Stomach (tissue), 9 donors: Measurements from ENCODE around the gene GPC6. TPM values are rescaled to one million over a fixed set of nuclear protein-coding genes. Genes with fewer than 3 reads are reported as not detected.
"Not testable (repeated sequence)": the region's sequence is repeated elsewhere in the genome, so short reads cannot be mapped to it uniquely, and the experiment has no call there.

Source experiments
- DNase-seq, 2 donors: peaks; one replicate each; pipeline versions ENCODE4 v3.0.0 to v3.0.0-alpha.2; 2013 to 2019
- H3K27ac ChIP-seq, 5 donors: fragments of 200-600 bp in 4 of 5; sonication (generic) in 4 of 5; one replicate each; pipeline ENCODE4 v1.5.1; 2013 to 2019; ENCODE audit warnings: mild to moderate bottlenecking in 1 of 5, moderate library complexity in 1 of 5
- H3K27me3 ChIP-seq, 3 donors: fragments of 200-600 bp; sonication (generic); one replicate each; pipeline ENCODE4 v1.5.1; 2017 to 2019; ENCODE audit warnings: mixed run types in 1 of 3
- H3K36me3 ChIP-seq, 4 donors: fragments of 200-600 bp; sonication (generic); 1 replicate in 3 of 4; 2 replicates in 1 of 4; pipeline ENCODE4 v1.5.1; 2016 to 2019
- H3K4me1 ChIP-seq, 4 donors: fragments of 200-600 bp; sonication (generic); one replicate each; pipeline ENCODE4 v1.5.1; 2016 to 2019
- H3K4me3 ChIP-seq, 4 donors: fragments of 200-600 bp; sonication (generic) in 3 of 4; one replicate each; pipeline ENCODE4 v1.5.1; 2016 to 2019; ENCODE audit warnings: mild to moderate bottlenecking in 1 of 4
- H3K9me3 ChIP-seq, 4 donors: fragments of 200-600 bp; sonication (generic); one replicate each; pipeline ENCODE4 v1.5.1; 2016 to 2019
- CTCF ChIP-seq, 7 experiments: fragments of 450-650 bp in 4 of 7; fragments of 200-600 bp in 3 of 7; sonication (generic) in 3 of 7; IDR thresholded peaks; one replicate each; pipeline ENCODE4 v1.5.1; 2016 to 2019; ENCODE audit warnings: antibody characterized with exemption in 7 of 7, control low read depth in 2 of 7, mild to moderate bottlenecking in 1 of 7
- EP300 ChIP-seq: sonication (generic); formaldehyde crosslinking; IDR thresholded peaks from one replicate; pipeline ENCODE4 v1.6.1; 2017; ENCODE audit warnings: antibody characterized with exemption
- POLR2A ChIP-seq, 4 donors: fragments of 450-650 bp; IDR thresholded peaks; one replicate each; pipeline ENCODE4 v1.6.1; 2016; ENCODE audit warnings: antibody characterized with exemption in 4 of 4, control low read depth in 2 of 4, mild to moderate bottlenecking in 1 of 4, moderate library complexity in 1 of 4
- POLR2AphosphoS5 ChIP-seq, 3 donors: sonication (generic); formaldehyde crosslinking; IDR thresholded peaks; one replicate each; pipeline ENCODE4 v1.6.1; 2016; ENCODE audit warnings: antibody characterized with exemption in 3 of 3
- WGBS, 5 donors: extraction: QIAGEN DNeasy Blood & Tissue Kit in 3 of 5; methylation state at CpG; one replicate each; pipeline versions ENCODE4 v1.1.5 to v1.1.7; 2013 to 2018; 5-methylcytosine and 5-hydroxymethylcytosine counted together
- intact Hi-C: fragments of 100-400 bp; cut with DNase I; formaldehyde crosslinking; loops from one replicate; pipeline ENCODE4 v1.15.1; 2023; ENCODE audit warnings: low total_unique reads
- polyA plus RNA-seq, 3 donors: library from polyadenylated mRNA; stranded (reverse); fragments of 200-250 nt; gene quantifications; one replicate each; pipeline ENCODE4 v1.2.3, GENCODE V29; 2013
- total RNA-seq, 5 donors: library from RNA; depleted of rRNA; stranded (reverse); fragments of >200 nt; gene quantifications; one replicate each; pipeline versions ENCODE4 v1.1.0 to v1.2.3, GENCODE V29; 2014 to 2016
- donor health status: healthy with polysubstance abuse.
- donor health status: Bipolar disorder and iron deficiency.
- donor health status: healthy.

GPC6 gene
- total and polyA plus RNA-seq, 8 donors: 0.70 to 52.7 (median 5.6) TPM

- TF ChIP-seq POLR2AphosphoS5 (IDR thresholded peaks at IDR 0.05): no peak
- no peak for TF ChIP-seq POLR2A (IDR thresholded peaks at IDR 0.05)
- no peak for TF ChIP-seq EP300
- TF ChIP-seq CTCF (IDR thresholded peaks at IDR 0.05): no peak
- no peak for DNase-seq
Measured at GRCh38 chr13:93473441-93474270, 247.0 kb downstream of the GPC6 start.

GRCh38 chr13:93476175-93476574, 249.6 kb downstream of the GPC6 start:
- peaks cover 0 to 20% (median 10%) of the 10 kb centered on the region in 4 donors for H3K9me3 ChIP-seq
- H3K4me3 ChIP-seq: no peak overlapping the region
- no peaks in the 10 kb centered on the region for H3K27me3 ChIP-seq
- no peak overlapping the region for H3K27ac ChIP-seq
- no peak for DNase-seq
- no peak for TF ChIP-seq POLR2AphosphoS5 (IDR thresholded peaks at IDR 0.05)
- no peak for TF ChIP-seq EP300
- TF ChIP-seq CTCF (IDR thresholded peaks at IDR 0.05): no peak
- TF ChIP-seq POLR2A (IDR thresholded peaks at IDR 0.05): no peak
- no peaks in the 10 kb centered on the region for H3K36me3 ChIP-seq
- 60 to 73% (median 73%) methylated on average over 8 of the region's 8 CpGs for WGBS, 5 donors
- H3K4me1 ChIP-seq: no peaks in the 10 kb centered on the region
- intact Hi-C loops: no loop called here

More at GRCh38 chr13:93473441-93474270, 247.0 kb downstream of the GPC6 start:
- Histone ChIP-seq H3K27ac (no peak overlapping the region), H3K9me3 (peaks cover 0 to 29% (median 10%) of the 10 kb centered on the region in 4 donors), H3K27me3 (no peaks in the 10 kb centered on the region), H3K4me3 (no peak overlapping the region), H3K36me3 (no peaks in the 10 kb centered on the region), H3K4me1 (no peaks in the 10 kb centered on the region)
- intact Hi-C loops: no loop called here
- 74 to 85% (median 75%) methylated on average over 3 to 5 of the region's 5 CpGs for WGBS, 5 donors

- Histone ChIP-seq H3K27ac (no peak overlapping the region), H3K9me3 (peaks cover 0 to 16% (median 8%) of the 10 kb centered on the region in 4 donors), H3K27me3 (no peaks in the 10 kb centered on the region), H3K4me3 (no peak overlapping the region), H3K4me1 (no peaks in the 10 kb centered on the region), H3K36me3 (no peaks in the 10 kb centered on the region)
- no peak for TF ChIP-seq POLR2AphosphoS5 (IDR thresholded peaks at IDR 0.05)
- TF ChIP-seq EP300: no peak
- no peak for TF ChIP-seq CTCF (IDR thresholded peaks at IDR 0.05)
- TF ChIP-seq POLR2A (IDR thresholded peaks at IDR 0.05): no peak
- no peak for DNase-seq
- intact Hi-C loops: no loop called here
Measured at GRCh38 chr13:93477238-93477637, 250.6 kb downstream of the GPC6 start.

GRCh38 chr13:93480553-93481106, 254.0 kb downstream of the GPC6 start:
- no peaks in the 10 kb centered on the region for H3K4me1 ChIP-seq
- H3K36me3 ChIP-seq: no peaks in the 10 kb centered on the region
- H3K27ac ChIP-seq: no peak overlapping the region
- TF ChIP-seq POLR2A (IDR thresholded peaks at IDR 0.05) (no peak), POLR2AphosphoS5 (IDR thresholded peaks at IDR 0.05) (no peak), CTCF (IDR thresholded peaks at IDR 0.05) (no peak), EP300 (no peak)
- no peaks in the 10 kb centered on the region for H3K9me3 ChIP-seq
- H3K4me3 ChIP-seq: no peak overlapping the region
- WGBS, 5 donors: 55 to 88% (median 84%) methylated on average over 4 of the region's 4 CpGs
- intact Hi-C loops: no loop called here
- no peaks in the 10 kb centered on the region for H3K27me3 ChIP-seq
- no peak for DNase-seq

GRCh38 chr13:93496117-93496516, 269.5 kb downstream of the GPC6 start:
- H3K9me3 ChIP-seq: peaks cover 0 to 11% (median 0%) of the 10 kb centered on the region in 4 donors
- 77 to 84% (median 78%) methylated on average over 19 to 21 of the region's 21 CpGs for WGBS, 5 donors
- H3K27ac ChIP-seq, DNase-seq, H3K4me1 ChIP-seq, intact Hi-C loops, H3K36me3 ChIP-seq, H3K4me3 ChIP-seq, H3K27me3 ChIP-seq: not testable (repeated sequence)
